ENCODE data around the gene RBM26.

DNA sequence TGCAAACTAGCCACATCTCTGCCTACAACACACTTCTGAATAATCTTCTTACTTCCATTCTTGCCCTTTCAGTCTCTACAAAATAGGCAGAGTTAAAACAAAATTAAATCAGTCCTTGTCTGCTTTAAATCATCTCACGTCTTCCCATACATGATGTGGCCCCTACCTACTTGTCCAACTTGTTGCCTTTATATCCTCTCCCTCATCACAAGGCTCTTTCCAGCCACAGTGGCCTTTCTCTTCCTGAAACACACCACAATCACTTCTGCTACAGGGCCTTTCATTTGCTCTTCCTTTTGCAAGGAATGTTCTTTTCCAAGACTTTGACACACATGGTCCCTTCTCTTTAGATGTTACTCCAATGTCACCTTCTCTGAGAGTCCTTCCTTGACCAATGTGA is 1.7 kb downstream of the RBM26 start:
- TF ChIP-seq CTCF (IDR thresholded peaks at IDR 0.05): no peak
- no peak for TF ChIP-seq POLR2A (IDR thresholded peaks at IDR 0.05)

Data from prostate gland (tissue), 2 donors.